MCF 10A (cell line): ENCODE data around the gene EID1. TPM values are rescaled to one million over a fixed set of nuclear protein-coding genes. Genes with fewer than 3 reads are reported as not detected.
"Not testable (repeated sequence)": the region's sequence is repeated elsewhere in the genome, so short reads cannot be mapped to it uniquely, and the experiment has no call there.

Experiments
- BruUV-seq: library from RNA; stranded (reverse); fragments of 400-500 nt; replicated peaks from 2 replicates; lab custom pipeline; 2021; lab: Mats Ljungman, UMichigan
- CTCF ChIA-PET: fragments of 300-600 bp; sonication (Branson Sonifier 250); formaldehyde crosslinking; extraction: SDS; loops from one replicate; lab custom pipeline; 2021; ENCODE audit warnings: antibody characterized with exemption, inconsistent platforms; lab: Yijun Ruan, JAX
- POLR2A ChIA-PET: fragments of 300-600, 350-650 bp; sonication (Branson Sonifier 250); formaldehyde crosslinking; extraction: SDS; loops from one replicate; lab custom pipeline; 2020; ENCODE audit warnings: antibody characterized with exemption, inconsistent platforms; lab: Yijun Ruan, JAX
- DNase-seq: peaks from one replicate; pipeline ENCODE4 v3.0.0-alpha.2; 2018; ENCODE audit not compliant: unreplicated experiment
- H3K27ac Mint-ChIP-seq: one replicate; pipeline ENCODE4 v1.8.0; 2022; ENCODE audit warnings: mild to moderate bottlenecking, low read depth, mixed read lengths; ENCODE audit not compliant: unreplicated experiment
- H3K27me3 Mint-ChIP-seq: one replicate; pipeline ENCODE4 v1.8.0; 2022; ENCODE audit warnings: mixed read lengths; ENCODE audit not compliant: insufficient read depth, unreplicated experiment
- H3K36me3 Mint-ChIP-seq: one replicate; pipeline ENCODE4 v1.8.0; 2022; ENCODE audit warnings: mild to moderate bottlenecking, moderate library complexity, mixed read lengths; ENCODE audit not compliant: insufficient read depth, unreplicated experiment
- H3K4me1 Mint-ChIP-seq: one replicate; pipeline ENCODE4 v1.8.0; 2022; ENCODE audit warnings: mixed read lengths; ENCODE audit not compliant: insufficient read depth, unreplicated experiment
- H3K4me3 Mint-ChIP-seq: one replicate; pipeline ENCODE4 v1.8.0; 2022; ENCODE audit warnings: mild to moderate bottlenecking, moderate library complexity, mixed read lengths; ENCODE audit not compliant: unreplicated experiment
- H3K9me3 Mint-ChIP-seq: one replicate; pipeline ENCODE4 v1.8.0; 2022; ENCODE audit warnings: mixed read lengths; ENCODE audit not compliant: unreplicated experiment
- CTCF ChIP-seq: fragments of 200-600 bp; IDR thresholded peaks from one replicate; pipeline ENCODE4 v1.8.0; 2022; ENCODE audit warnings: antibody characterized with exemption, mild to moderate bottlenecking; ENCODE audit not compliant: unreplicated experiment
- intact Hi-C: fragments of 100-400 bp; cut with micrococcal nuclease; formaldehyde crosslinking; loops from 2 replicates; pipeline ENCODE4 v1.14.1; 2022
- total RNA-seq: library from RNA; stranded (reverse); gene quantifications from 2 replicates; pipeline ENCODE4 v1.2.3, GENCODE V29; 2022

Gene EID1
- total RNA-seq, 1 experiment from 2014 or later, result 91.3 TPM

GRCh38 chr15:48845123-48845522 lies 32.8 kb upstream of the EID1 start:
- no peak overlapping the region for H3K27ac Mint-ChIP-seq
- no peaks in the 10 kb centered on the region for H3K27me3 Mint-ChIP-seq
- H3K4me3 Mint-ChIP-seq, result no peak overlapping the region
- no peaks in the 10 kb centered on the region for H3K9me3 Mint-ChIP-seq
- TF ChIP-seq CTCF, result no peak
- H3K4me1 Mint-ChIP-seq, result no peaks in the 10 kb centered on the region
- intact Hi-C loops, result no loop called here
- no peak for DNase-seq
- ChIA-PET POLR2A (interaction anchor here (0.9 to 2.3 kb wide), 2 partner anchors 10 to 246 kb away, joined by 3 to 6 read pairs; no protein-coding TSS in a partner anchor), CTCF (interaction anchor here (0.6 to 1.7 kb wide), 3 partner anchors 8 to 236 kb away, joined by 3 to 5 read pairs (median 4); no protein-coding TSS in a partner anchor)
- no TSS peak for BruUV-seq
- H3K36me3 Mint-ChIP-seq, result no peaks in the 10 kb centered on the region

- ChIA-PET POLR2A (interaction anchor here (0.7 kb wide), 1 partner anchor 10 kb away, joined by 4 read pairs; no protein-coding TSS in a partner anchor), CTCF (interaction anchor here (1.9 kb wide), 1 partner anchor 11 kb away, joined by 6 read pairs; no protein-coding TSS in a partner anchor)
- DNase-seq, result no peak
- intact Hi-C loops, result no loop called here
- no peaks in the 10 kb centered on the region for H3K27me3 Mint-ChIP-seq
- H3K4me3 Mint-ChIP-seq, result no peak overlapping the region
- H3K9me3 Mint-ChIP-seq, result no peaks in the 10 kb centered on the region
- H3K27ac Mint-ChIP-seq, result no peak overlapping the region
- TF ChIP-seq CTCF, result no peak
- no peaks in the 10 kb centered on the region for H3K36me3 Mint-ChIP-seq
- H3K4me1 Mint-ChIP-seq, result peaks cover 7% of the 10 kb centered on the region
- no TSS peak for BruUV-seq
Measured at GRCh38 chr15:48850648-48851047, 27.3 kb upstream of the EID1 start.

- H3K4me3 Mint-ChIP-seq, result no peak overlapping the region
- H3K36me3 Mint-ChIP-seq, result no peaks in the 10 kb centered on the region
- BruUV-seq, result no TSS peak
- H3K4me1 Mint-ChIP-seq, result peaks cover 13% of the 10 kb centered on the region
- no peaks in the 10 kb centered on the region for H3K27me3 Mint-ChIP-seq
- no peak for DNase-seq
- no peaks in the 10 kb centered on the region for H3K9me3 Mint-ChIP-seq
- ChIA-PET CTCF (interaction anchor here (1.0 kb wide), 1 partner anchor 495 kb away, joined by 3 read pairs; no protein-coding TSS in a partner anchor), POLR2A (no interaction called here)
- no peak overlapping the region for H3K27ac Mint-ChIP-seq
- TF ChIP-seq CTCF, result no peak
- intact Hi-C loops, result no loop called here
Measured at GRCh38 chr15:48851956-48852355, 26.0 kb upstream of the EID1 start.

GRCh38 chr15:48854434-48854833 lies 23.5 kb upstream of the EID1 start:
- intact Hi-C loops, H3K27ac Mint-ChIP-seq, H3K4me3 Mint-ChIP-seq, BruUV-seq, POLR2A ChIA-PET, DNase-seq, H3K27me3 Mint-ChIP-seq, H3K36me3 Mint-ChIP-seq, H3K9me3 Mint-ChIP-seq: not testable (repeated sequence)
- CTCF ChIA-PET, result interaction anchor here (0.6 to 5.8 kb wide), 3 partner anchors 40 to 495 kb away, joined by 3 to 35 read pairs (median 3); partner anchors contain the start of gene CEP152
- H3K4me1 Mint-ChIP-seq, result peaks cover 21% of the 10 kb centered on the region
